ENCODE measurements around the gene MAPKBP1. TPM values are rescaled to one million over a fixed set of nuclear protein-coding genes. Genes with fewer than 3 reads are reported as not detected.

The MAPKBP1 gene
- total RNA-seq, 1 experiment from 2014 or later = 14.7 TPM

GRCh38 chr15:41832208-41832607 lies 57.9 kb downstream of the MAPKBP1 start:
- DNase-seq (ENCODE audit: low read depth, low spot score) = no peak
- in situ Hi-C loops (cut with HindIII; ENCODE audit: low pct_unique_long_range_greater_than_20kb, low sequenced_read_pairs) = no loop called here

- in situ Hi-C loops (cut with HindIII; ENCODE audit: low pct_unique_long_range_greater_than_20kb, low sequenced_read_pairs) = no loop called here
- peak; percentile 74 for DNase-seq (ENCODE audit: low read depth, low spot score)
Measured at GRCh38 chr15:41832875-41833274, 58.6 kb downstream of the MAPKBP1 start.

- in situ Hi-C loops (cut with HindIII; ENCODE audit: low pct_unique_long_range_greater_than_20kb, low sequenced_read_pairs) = no loop called here
- no peak for DNase-seq (ENCODE audit: low read depth, low spot score)
Measured at GRCh38 chr15:41834096-41834495, 59.8 kb downstream of the MAPKBP1 start.

- in situ Hi-C loops (cut with HindIII; ENCODE audit: low pct_unique_long_range_greater_than_20kb, low sequenced_read_pairs) = no loop called here
- no peak for DNase-seq (ENCODE audit: low read depth, low spot score)
Measured at GRCh38 chr15:41836073-41836472, 61.8 kb downstream of the MAPKBP1 start.

- in situ Hi-C loops (cut with HindIII; ENCODE audit: low pct_unique_long_range_greater_than_20kb, low sequenced_read_pairs) = no loop called here
- DNase-seq (ENCODE audit: low read depth, low spot score) = no peak
Measured at GRCh38 chr15:41836713-41837454, 62.6 kb downstream of the MAPKBP1 start.

GRCh38 chr15:41838400-41838897 lies 64.2 kb downstream of the MAPKBP1 start, which contains the start of gene PLA2G4B:
TSS of gene PLA2G4B (plus strand) at chr15:41838847. CDS start at chr15:41838914, 67 bp downstream.
- DNase-seq (ENCODE audit: low read depth, low spot score) = no peak
- in situ Hi-C loops (cut with HindIII; ENCODE audit: low pct_unique_long_range_greater_than_20kb, low sequenced_read_pairs) = no loop called here

GRCh38 chr15:41839781-41840491 lies 65.7 kb downstream of the MAPKBP1 start:
- DNase-seq (ENCODE audit: low read depth, low spot score) = no peak
- in situ Hi-C loops (cut with HindIII; ENCODE audit: low pct_unique_long_range_greater_than_20kb, low sequenced_read_pairs) = no loop called here

GRCh38 chr15:41840673-41841072 lies 66.4 kb downstream of the MAPKBP1 start:
- in situ Hi-C loops (cut with HindIII; ENCODE audit: low pct_unique_long_range_greater_than_20kb, low sequenced_read_pairs) = no loop called here
- no peak for DNase-seq (ENCODE audit: low read depth, low spot score)

GRCh38 chr15:41841131-41841530 lies 66.8 kb downstream of the MAPKBP1 start:
- DNase-seq (ENCODE audit: low read depth, low spot score) = no peak
- in situ Hi-C loops (cut with HindIII; ENCODE audit: low pct_unique_long_range_greater_than_20kb, low sequenced_read_pairs) = no loop called here

GRCh38 chr15:41842229-41842628 lies 67.9 kb downstream of the MAPKBP1 start:
- in situ Hi-C loops (cut with HindIII; ENCODE audit: low pct_unique_long_range_greater_than_20kb, low sequenced_read_pairs) = no loop called here
- no peak for DNase-seq (ENCODE audit: low read depth, low spot score)

- DNase-seq (ENCODE audit: low read depth, low spot score) = no peak
- in situ Hi-C loops (cut with HindIII; ENCODE audit: low pct_unique_long_range_greater_than_20kb, low sequenced_read_pairs) = no loop called here
Measured at GRCh38 chr15:41843571-41843970, 69.3 kb downstream of the MAPKBP1 start.

GRCh38 chr15:41844814-41845213 lies 70.5 kb downstream of the MAPKBP1 start:
- DNase-seq (ENCODE audit: low read depth, low spot score) = no peak
- in situ Hi-C loops (cut with HindIII; ENCODE audit: low pct_unique_long_range_greater_than_20kb, low sequenced_read_pairs) = no loop called here

GRCh38 chr15:41847206-41847605 lies 72.9 kb downstream of the MAPKBP1 start:
- DNase-seq (ENCODE audit: low read depth, low spot score) = no peak
- in situ Hi-C loops (cut with HindIII; ENCODE audit: low pct_unique_long_range_greater_than_20kb, low sequenced_read_pairs) = no loop called here

GRCh38 chr15:41847981-41848380 lies 73.7 kb downstream of the MAPKBP1 start:
- in situ Hi-C loops (cut with HindIII; ENCODE audit: low pct_unique_long_range_greater_than_20kb, low sequenced_read_pairs) = no loop called here
- no peak for DNase-seq (ENCODE audit: low read depth, low spot score)

GRCh38 chr15:41848631-41849030 lies 74.3 kb downstream of the MAPKBP1 start:
- in situ Hi-C loops (cut with HindIII; ENCODE audit: low pct_unique_long_range_greater_than_20kb, low sequenced_read_pairs) = no loop called here
- no peak for DNase-seq (ENCODE audit: low read depth, low spot score)

- in situ Hi-C loops (cut with HindIII; ENCODE audit: low pct_unique_long_range_greater_than_20kb, low sequenced_read_pairs) = no loop called here
Measured at GRCh38 chr15:41849204-41849603, 74.9 kb downstream of the MAPKBP1 start.

GRCh38 chr15:41849861-41850260 lies 75.6 kb downstream of the MAPKBP1 start:
- in situ Hi-C loops (cut with HindIII; ENCODE audit: low pct_unique_long_range_greater_than_20kb, low sequenced_read_pairs) = no loop called here
- DNase-seq (ENCODE audit: low read depth, low spot score) = no peak

More at GRCh38 chr15:41849204-41849603, 74.9 kb downstream of the MAPKBP1 start:
- no peak for DNase-seq (ENCODE audit: low read depth, low spot score)

GRCh38 chr15:41850482-41851166 lies 76.3 kb downstream of the MAPKBP1 start:
- in situ Hi-C loops (cut with HindIII; ENCODE audit: low pct_unique_long_range_greater_than_20kb, low sequenced_read_pairs) = no loop called here

More at GRCh38 chr15:41850482-41851166, 76.3 kb downstream of the MAPKBP1 start:
- DNase-seq (ENCODE audit: low read depth, low spot score) = no peak
